Ovary (tissue), 9 donors: Measurements from ENCODE around the gene TAGLN. TPM values are rescaled to one million over a fixed set of nuclear protein-coding genes. Genes with fewer than 3 reads are reported as not detected.
"Not testable (repeated sequence)": the region's sequence is repeated elsewhere in the genome, so short reads cannot be mapped to it uniquely, and the experiment has no call there.

Experiments used
- DNase-seq, 5 donors: peaks; one replicate each; pipeline ENCODE4 v3.0.0-alpha.2; 2019 to 2020
- H3K27ac ChIP-seq, 2 donors: fragments of 200-600 bp; one replicate each; pipeline versions ENCODE4 v1.5.1 to v1.8.0; 2019 to 2022
- H3K27me3 ChIP-seq: fragments of 200-600 bp; one replicate; pipeline ENCODE4 v1.8.0; 2022
- H3K36me3 ChIP-seq: fragments of 200-600 bp; sonication (generic); one replicate; pipeline ENCODE4 v1.5.1; 2019
- H3K4me1 ChIP-seq: one replicate; pipeline ENCODE4 v1.8.1; 2013; ENCODE audit warnings: mild to moderate bottlenecking, moderate library complexity; ENCODE audit not compliant: insufficient read depth
- H3K4me3 ChIP-seq: fragments of 200-600 bp; sonication (generic); one replicate; pipeline ENCODE4 v1.5.1; 2017
- H3K9me3 ChIP-seq, 2 donors: fragments of 200-600 bp in 1 of 2; sonication (generic) in 1 of 2; one replicate each; pipeline versions ENCODE4 v1.5.1 to v1.8.1; 2013 to 2019; ENCODE audit warnings: mild to moderate bottlenecking in 1 of 2, moderate library complexity in 1 of 2
- EP300 ChIP-seq: sonication (generic); formaldehyde crosslinking; IDR thresholded peaks from one replicate; pipeline ENCODE4 v1.6.1; 2017; ENCODE audit warnings: antibody characterized with exemption
- POLR2A ChIP-seq: fragments of 450-650 bp; IDR thresholded peaks from one replicate; pipeline ENCODE4 v1.6.1; 2017; ENCODE audit warnings: antibody characterized with exemption, mild to moderate bottlenecking, moderate library complexity
- WGBS, 3 donors: extraction: QIAGEN DNeasy Blood & Tissue Kit in 1 of 3; methylation state at CpG; one replicate each; pipeline versions ENCODE4 v1.1.5 to v1.1.7; 2013 to 2017; 5-methylcytosine and 5-hydroxymethylcytosine counted together
- intact Hi-C, 4 donors: fragments of 100-400 bp; cut with DNase I; formaldehyde crosslinking; loops; one replicate each; pipeline versions ENCODE4 v1.11.0 to v1.15.1; 2022 to 2023
- polyA plus RNA-seq, 2 donors: library from polyadenylated mRNA; stranded (reverse); fragments of 200-250 nt in 1 of 2; fragments of 350-450 nt in 1 of 2; fragmentation: Illumina TruSeq in 1 of 2; extraction: RNeasy Lipid Tissue Mini Kit (QIAGEN cat#74804) in 1 of 2; gene quantifications; one replicate each; pipeline ENCODE4 v1.2.3, GENCODE V29; 2013 to 2014
- total RNA-seq, 7 donors: library from RNA; depleted of rRNA in 2 of 7; stranded (reverse); fragments of >200 nt in 2 of 7; fragmentation: NEBNext Ultra II Directional in 3 of 7; extraction: Animal tissue kit (Norgen Biotek cat#: 25700) in 3 of 7; gene quantifications; one replicate each; pipeline versions ENCODE4 v1.1.0 to v1.2.4, GENCODE V29; 2016 to 2023
- TF ChIP-seq, protein P1 (sequence below), 3 donors: fragments of 450-650 bp in 2 of 3; fragments of 200-600 bp in 1 of 3; IDR thresholded peaks; one replicate each; pipeline versions ENCODE4 v1.5.1 to v1.8.0; 2016 to 2022; ENCODE audit warnings: antibody characterized with exemption in 3 of 3, mild to moderate bottlenecking in 1 of 3
- donor health status: DM: no; HTN: no; CAD: no; lungs with moderate emphysema.
- donor health status: DM: no; HTN: no; CAD: no.
- donor health status: Bipolar disorder and iron deficiency.
- donor health status: DM: yes; HTN: yes; CAD: no.
- donor health status: DM: no; HTN: no; CAD: no.
- donor health status: DM: yes; HTN: yes; CAD: no.

The TAGLN gene
- total and polyA plus RNA-seq, 9 donors, result 491 to 3,307 (median 1,598) TPM

DNA sequence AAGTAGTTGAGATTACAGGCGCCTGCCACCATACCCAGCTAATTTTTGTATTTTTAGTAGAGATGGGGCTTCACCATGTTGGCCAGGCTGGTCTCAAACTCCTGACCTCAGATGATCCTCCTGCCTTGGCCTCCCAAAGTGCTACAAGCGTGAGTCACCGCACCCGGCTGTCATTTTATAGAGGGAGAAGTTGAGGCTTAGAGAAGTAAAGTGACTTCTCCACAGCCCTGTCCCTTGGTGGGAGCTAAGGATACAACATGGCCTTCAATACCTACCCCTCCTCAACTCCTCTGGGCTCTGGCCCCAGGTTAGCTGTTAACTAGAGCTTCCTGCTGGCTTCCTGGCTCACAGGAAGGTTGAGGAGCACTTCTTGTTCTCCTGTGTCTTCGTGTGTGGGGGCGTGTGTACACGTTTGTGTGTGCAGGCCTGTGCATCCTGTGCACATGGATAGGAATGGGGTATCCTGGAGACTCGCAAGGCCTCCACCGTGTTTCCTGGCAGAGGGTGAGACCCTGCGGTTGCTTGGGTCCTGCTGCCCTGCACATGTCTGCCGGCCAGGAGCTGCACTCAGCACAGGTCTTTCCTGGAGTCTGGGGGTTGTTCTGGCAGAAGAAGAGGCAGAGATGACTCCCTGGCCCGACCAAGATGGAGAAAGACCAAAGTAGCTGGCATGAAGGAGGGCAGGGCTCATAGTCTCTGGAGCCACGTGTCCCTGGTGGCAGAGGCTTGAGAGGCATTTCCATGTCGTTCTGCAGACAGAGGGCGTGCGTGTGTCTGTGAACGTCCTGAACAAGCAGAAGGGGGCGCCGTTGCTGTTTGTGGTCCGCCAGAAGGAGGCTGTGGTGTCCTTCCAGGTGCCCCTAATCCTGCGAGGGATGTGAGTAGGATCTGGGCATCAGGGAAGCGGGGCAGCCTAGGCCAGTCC is 18.2 kb upstream of the TAGLN start:
- DNase-seq, result peak; percentile 72 to 84 (median 81)
- Histone ChIP-seq H3K27me3 (no peaks in the 10 kb centered on the region), H3K4me3 (no peak overlapping the region), H3K36me3 (no peaks in the 10 kb centered on the region), H3K9me3 (no peaks in the 10 kb centered on the region), H3K4me1 (peaks cover 12% of the 10 kb centered on the region), H3K27ac (peak overlapping the region; percentile 17 to 38)
- WGBS, 3 donors, result 37 to 44% (median 40%) methylated on average over 22 of the region's 22 CpGs
- TF ChIP-seq, protein P1, sequence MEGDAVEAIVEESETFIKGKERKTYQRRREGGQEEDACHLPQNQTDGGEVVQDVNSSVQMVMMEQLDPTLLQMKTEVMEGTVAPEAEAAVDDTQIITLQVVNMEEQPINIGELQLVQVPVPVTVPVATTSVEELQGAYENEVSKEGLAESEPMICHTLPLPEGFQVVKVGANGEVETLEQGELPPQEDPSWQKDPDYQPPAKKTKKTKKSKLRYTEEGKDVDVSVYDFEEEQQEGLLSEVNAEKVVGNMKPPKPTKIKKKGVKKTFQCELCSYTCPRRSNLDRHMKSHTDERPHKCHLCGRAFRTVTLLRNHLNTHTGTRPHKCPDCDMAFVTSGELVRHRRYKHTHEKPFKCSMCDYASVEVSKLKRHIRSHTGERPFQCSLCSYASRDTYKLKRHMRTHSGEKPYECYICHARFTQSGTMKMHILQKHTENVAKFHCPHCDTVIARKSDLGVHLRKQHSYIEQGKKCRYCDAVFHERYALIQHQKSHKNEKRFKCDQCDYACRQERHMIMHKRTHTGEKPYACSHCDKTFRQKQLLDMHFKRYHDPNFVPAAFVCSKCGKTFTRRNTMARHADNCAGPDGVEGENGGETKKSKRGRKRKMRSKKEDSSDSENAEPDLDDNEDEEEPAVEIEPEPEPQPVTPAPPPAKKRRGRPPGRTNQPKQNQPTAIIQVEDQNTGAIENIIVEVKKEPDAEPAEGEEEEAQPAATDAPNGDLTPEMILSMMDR (IDR thresholded peaks at IDR 0.05), result peak; percentile 26 to 76 (median 73)
- no peak for TF ChIP-seq POLR2A
- TF ChIP-seq EP300, result no peak
- intact Hi-C loops, result loop anchor here in 1 of 4 donors (5.0 kb wide), 1 partner anchor 46 kb away; no protein-coding TSS in a partner anchor

DNA sequence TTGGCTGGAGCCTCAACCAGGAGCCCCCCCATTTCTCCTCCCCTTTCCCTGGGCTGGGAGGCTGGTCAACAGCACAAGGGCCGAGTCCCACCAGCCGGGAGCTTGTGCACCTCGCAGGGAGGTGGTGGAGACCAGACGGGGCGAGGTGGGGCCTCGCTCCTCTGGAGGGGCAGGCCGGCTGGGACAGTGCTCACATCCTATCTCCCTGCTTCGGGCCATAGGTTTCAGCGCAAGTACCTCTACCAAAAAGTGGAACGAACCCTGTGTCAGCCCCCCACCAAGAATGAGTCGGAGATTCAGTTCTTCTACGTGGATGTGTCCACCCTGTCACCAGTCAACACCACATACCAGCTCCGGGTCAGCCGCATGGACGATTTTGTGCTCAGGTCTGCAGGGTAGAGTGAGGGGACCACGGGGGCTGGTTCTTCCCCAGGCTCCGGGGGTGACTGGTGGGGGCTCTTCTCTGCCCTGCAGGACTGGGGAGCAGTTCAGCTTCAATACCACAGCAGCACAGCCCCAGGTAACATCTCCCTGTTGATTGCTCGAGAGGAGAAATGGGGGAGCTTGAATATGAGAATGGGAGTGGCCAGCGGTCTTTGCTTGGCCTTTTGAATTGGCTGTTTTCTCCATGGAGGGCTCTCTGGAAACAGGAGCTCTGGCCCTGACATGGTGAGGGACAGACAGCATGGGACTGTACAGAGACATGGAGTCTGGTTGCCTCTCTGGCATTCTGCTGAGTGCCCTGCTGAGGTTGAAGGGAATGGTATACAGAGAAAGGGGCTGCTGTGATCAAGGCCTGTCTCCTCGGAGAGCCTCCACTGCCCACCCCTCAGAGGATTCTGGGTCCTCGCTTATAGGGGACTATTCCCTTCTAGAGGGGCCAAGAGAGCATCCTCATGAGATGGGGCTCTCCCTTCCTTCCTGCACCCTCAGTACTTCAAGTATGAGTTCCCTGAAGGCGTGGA is 17.3 kb upstream of the TAGLN start:
- Histone ChIP-seq H3K36me3 (no peaks in the 10 kb centered on the region), H3K27me3 (no peaks in the 10 kb centered on the region), H3K4me3 (no peak overlapping the region), H3K27ac (peak overlapping the region; percentile 8 to 38), H3K9me3 (no peaks in the 10 kb centered on the region), H3K4me1 (peaks cover 22% of the 10 kb centered on the region)
- intact Hi-C loops, result loop anchor here in 1 of 4 donors (5.0 kb wide), 1 partner anchor 45 kb away; no protein-coding TSS in a partner anchor
- WGBS, 3 donors, result 86 to 90% (median 90%) methylated on average over 22 of the region's 22 CpGs
- no peak for TF ChIP-seq POLR2A
- TF ChIP-seq EP300, result no peak
- TF ChIP-seq, protein P1 (IDR thresholded peaks at IDR 0.05), result no peak
- peak in 1 of 5 donors; percentile 43 for DNase-seq

DNA sequence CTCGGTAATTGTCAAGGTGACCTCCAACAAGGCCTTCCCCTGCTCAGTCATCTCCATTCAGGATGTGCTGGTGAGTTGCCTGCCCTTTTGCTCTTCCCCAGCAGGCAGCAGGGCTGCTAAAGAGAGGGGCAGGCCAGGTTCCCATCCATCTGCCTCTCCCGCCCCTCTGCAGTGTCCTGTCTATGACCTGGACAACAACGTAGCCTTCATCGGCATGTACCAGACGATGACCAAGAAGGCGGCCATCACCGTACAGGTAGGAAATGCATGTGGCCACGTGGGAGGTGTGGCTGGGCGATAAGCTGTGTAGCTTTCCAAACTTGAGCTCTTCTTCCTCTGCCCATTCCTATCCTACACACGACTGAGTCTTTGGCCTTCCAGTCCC is 16.6 kb upstream of the TAGLN start:
- H3K36me3 ChIP-seq, result no peaks in the 10 kb centered on the region
- WGBS, 3 donors, result 90 to 91% (median 91%) methylated on average over 10 of the region's 10 CpGs
- no peaks in the 10 kb centered on the region for H3K27me3 ChIP-seq
- no peak overlapping the region for H3K4me3 ChIP-seq
- peaks cover 28% of the 10 kb centered on the region for H3K4me1 ChIP-seq
- H3K27ac ChIP-seq, result peak overlapping the region in 1 of 2 donors; percentile 8
- DNase-seq, result peak in 2 of 5 donors; percentile 26 to 27
- intact Hi-C loops, result loop anchor here in 1 of 4 donors (5.0 kb wide), 1 partner anchor 45 kb away; no protein-coding TSS in a partner anchor
- H3K9me3 ChIP-seq, result no peaks in the 10 kb centered on the region
- TF ChIP-seq, protein P1 (IDR thresholded peaks at IDR 0.05), result no peak
- no peak for TF ChIP-seq POLR2A
- TF ChIP-seq EP300, result no peak

DNA sequence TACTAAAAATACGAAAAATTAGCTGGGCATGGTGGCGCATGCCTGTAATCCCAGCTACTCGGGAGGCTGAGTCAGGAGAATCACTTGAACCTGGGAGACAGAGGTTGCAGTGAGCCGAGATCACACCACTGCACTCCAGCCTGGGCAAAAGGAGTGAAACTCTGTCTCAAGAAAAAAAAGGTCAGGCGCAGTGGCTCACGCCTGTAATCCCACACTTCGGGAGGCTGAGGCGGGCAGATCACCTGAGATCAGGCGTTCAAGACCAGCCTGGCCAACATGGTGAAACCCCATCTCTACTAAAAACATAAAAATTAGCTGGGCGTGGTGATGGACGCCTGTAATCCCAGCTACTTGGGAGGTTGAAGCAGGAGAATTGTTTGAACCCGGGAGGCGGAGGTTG is 16.0 kb upstream of the TAGLN start:
- H3K4me3 ChIP-seq, DNase-seq, H3K36me3 ChIP-seq, H3K27me3 ChIP-seq, H3K27ac ChIP-seq, H3K9me3 ChIP-seq: not testable (repeated sequence)
- 87 to 95% (median 94%) methylated on average over 13 of the region's 13 CpGs for WGBS, 3 donors
- peaks cover 30% of the 10 kb centered on the region for H3K4me1 ChIP-seq
- intact Hi-C loops, result loop anchor here in 1 of 4 donors (5.0 kb wide), 1 partner anchor 44 kb away; no protein-coding TSS in a partner anchor
